Activated naive CD8-positive, alpha-beta T cell treated with anti-CD3 and anti-CD28 coated beads, Interleukin-2, amount 50 U/mL, for 24 hours (primary cell): ENCODE measurements around the gene TIMM44.

ENCODE experiments used
- ATAC-seq: fragments of 150-1000 bp; cut with Tn5 transposase; one replicate; pipeline ENCODE4 v1.10.0; 2021
- DNase-seq: peaks from one replicate; pipeline ENCODE4 v3.0.0; 2021
- H3K27ac Mint-ChIP-seq: one replicate; pipeline ENCODE4 v1.8.0; 2021; ENCODE audit warnings: mild to moderate bottlenecking, mixed read lengths
- H3K27me3 Mint-ChIP-seq: one replicate; pipeline ENCODE4 v1.8.0; 2021; ENCODE audit warnings: mixed read lengths
- H3K36me3 Mint-ChIP-seq: one replicate; pipeline ENCODE4 v1.8.0; 2021; ENCODE audit warnings: low read depth, mixed read lengths
- H3K4me1 Mint-ChIP-seq: one replicate; pipeline ENCODE4 v1.8.0; 2021; ENCODE audit warnings: mixed read lengths
- H3K4me3 Mint-ChIP-seq: one replicate; pipeline ENCODE4 v1.8.0; 2021; ENCODE audit warnings: mild to moderate bottlenecking, moderate library complexity, mixed read lengths
- H3K9me3 Mint-ChIP-seq: one replicate; pipeline ENCODE4 v1.8.0; 2021; ENCODE audit warnings: mixed read lengths

TIMM44 gene

DNA sequence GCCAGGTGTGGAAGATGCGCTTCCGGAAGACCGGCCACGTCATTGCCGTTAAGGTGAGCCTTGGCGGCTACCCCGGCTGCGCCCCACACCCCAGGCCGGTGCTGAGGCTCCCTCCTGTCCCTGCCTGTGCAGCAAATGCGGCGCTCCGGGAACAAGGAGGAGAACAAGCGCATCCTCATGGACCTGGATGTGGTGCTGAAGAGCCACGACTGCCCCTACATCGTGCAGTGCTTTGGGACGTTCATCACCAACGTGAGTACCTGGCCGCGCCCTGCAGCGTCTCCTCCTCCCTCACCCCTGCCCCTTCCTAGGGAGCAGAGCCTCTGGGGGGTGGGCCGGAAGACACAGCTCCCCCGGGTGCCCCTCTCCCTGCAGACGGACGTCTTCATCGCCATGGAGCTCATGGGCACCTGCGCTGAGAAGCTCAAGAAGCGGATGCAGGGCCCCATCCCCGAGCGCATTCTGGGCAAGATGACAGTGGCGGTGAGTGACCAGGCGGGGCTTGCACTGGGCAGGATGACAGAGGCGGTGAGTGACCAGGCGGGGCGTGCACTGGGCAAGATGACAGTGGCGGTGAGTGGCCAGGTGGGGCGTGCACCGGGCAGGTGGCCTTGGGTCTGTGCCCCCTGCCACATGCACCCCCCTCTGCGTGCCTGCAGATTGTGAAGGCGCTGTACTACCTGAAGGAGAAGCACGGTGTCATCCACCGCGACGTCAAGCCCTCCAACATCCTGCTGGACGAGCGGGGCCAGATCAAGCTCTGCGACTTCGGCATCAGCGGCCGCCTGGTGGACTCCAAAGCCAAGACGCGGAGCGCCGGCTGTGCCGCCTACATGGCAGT lies 32.9 kb downstream of the TIMM44 start:
- Mint-ChIP-seq H3K27ac (no peak overlapping the region), H3K9me3 (no peaks in the 10 kb centered on the region), H3K27me3 (peaks cover 10% of the 10 kb centered on the region), H3K4me1 (peaks cover 12% of the 10 kb centered on the region), H3K36me3 (peaks cover 13% of the 10 kb centered on the region), H3K4me3 (no peak overlapping the region)
- DNase-seq = no peak
- no peak for ATAC-seq

DNA sequence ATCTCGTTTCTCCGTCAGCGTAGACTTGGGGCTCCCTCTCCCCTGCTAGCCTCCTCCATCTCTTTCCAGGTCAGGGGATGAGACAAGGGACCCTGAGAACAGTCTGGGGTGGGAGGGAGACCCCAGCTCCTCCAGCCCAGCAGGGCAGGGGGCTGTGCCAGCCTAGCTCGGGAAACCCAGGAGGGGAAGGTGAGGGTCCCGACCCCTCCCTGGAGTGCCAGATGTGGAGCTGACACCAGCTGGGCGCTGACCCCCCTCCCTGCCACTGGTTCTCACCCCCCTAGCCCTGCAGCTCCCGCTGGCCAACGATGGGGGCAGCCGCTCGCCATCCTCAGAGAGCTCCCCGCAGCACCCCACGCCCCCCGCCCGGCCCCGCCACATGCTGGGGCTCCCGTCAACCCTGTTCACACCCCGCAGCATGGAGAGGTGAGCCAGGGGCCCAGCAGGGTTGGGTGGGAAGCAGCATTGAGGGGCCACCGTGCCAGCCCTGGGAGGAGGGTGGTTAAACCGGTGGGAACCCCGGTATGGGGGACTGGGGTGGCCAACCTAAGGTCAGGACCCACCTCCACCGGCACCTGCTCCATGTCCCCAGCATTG lies 33.9 kb downstream of the TIMM44 start:
- no peak for DNase-seq
- Mint-ChIP-seq H3K27ac (no peak overlapping the region), H3K9me3 (no peaks in the 10 kb centered on the region), H3K36me3 (peaks cover 19% of the 10 kb centered on the region), H3K27me3 (no peaks in the 10 kb centered on the region), H3K4me3 (no peak overlapping the region), H3K4me1 (peaks cover 16% of the 10 kb centered on the region)
- no peak for ATAC-seq

GRCh38 chr19:7908742-7909461 lies 34.6 kb downstream of the TIMM44 start:
- no peaks in the 10 kb centered on the region for H3K27me3 Mint-ChIP-seq
- no peak overlapping the region for H3K4me3 Mint-ChIP-seq
- H3K4me1 Mint-ChIP-seq = peaks cover 19% of the 10 kb centered on the region
- peaks cover 19% of the 10 kb centered on the region for H3K36me3 Mint-ChIP-seq
- ATAC-seq = no peak
- H3K27ac Mint-ChIP-seq = no peak overlapping the region
- no peaks in the 10 kb centered on the region for H3K9me3 Mint-ChIP-seq
- DNase-seq = no peak

DNA sequence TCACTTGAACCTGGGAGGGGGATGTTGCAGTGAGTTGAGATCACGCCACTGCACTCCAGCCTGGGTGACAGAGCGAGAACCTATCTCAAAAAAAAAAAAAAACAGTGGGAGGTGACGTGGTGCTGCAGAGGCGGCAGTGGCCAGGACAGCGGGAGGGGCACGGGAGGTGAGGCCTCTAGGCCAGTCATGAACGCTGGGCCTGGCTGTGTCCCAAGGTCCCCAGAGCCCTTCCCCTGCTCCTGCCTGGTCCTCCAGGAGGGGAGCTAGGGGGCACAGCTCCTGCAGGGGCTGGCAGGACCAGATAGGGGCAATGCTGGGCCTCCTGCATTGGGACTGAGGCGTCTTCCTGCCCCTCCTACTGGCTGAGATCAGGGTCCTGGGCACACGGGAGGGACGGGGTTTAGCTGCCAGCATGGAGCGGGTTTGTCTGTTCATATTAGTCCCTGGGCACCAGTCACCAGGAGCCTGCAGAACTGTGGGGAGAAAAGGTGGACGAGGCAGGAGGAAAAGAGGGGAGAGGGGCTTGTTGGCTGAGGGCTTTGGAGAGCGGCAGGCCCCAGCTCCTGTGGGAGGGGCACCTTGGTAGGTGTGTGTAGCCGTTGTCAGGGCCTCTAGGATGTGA lies 35.3 kb downstream of the TIMM44 start:
- Mint-ChIP-seq H3K36me3 (peaks cover 23% of the 10 kb centered on the region), H3K4me3 (no peak overlapping the region), H3K27ac (no peak overlapping the region), H3K27me3 (peaks cover 4% of the 10 kb centered on the region), H3K9me3 (no peaks in the 10 kb centered on the region), H3K4me1 (peaks cover 24% of the 10 kb centered on the region)
- ATAC-seq (no peak), DNase-seq (no peak)

- peaks cover 5% of the 10 kb centered on the region for H3K27me3 Mint-ChIP-seq
Measured at GRCh38 chr19:7907544-7907943, 35.9 kb downstream of the TIMM44 start.

DNA sequence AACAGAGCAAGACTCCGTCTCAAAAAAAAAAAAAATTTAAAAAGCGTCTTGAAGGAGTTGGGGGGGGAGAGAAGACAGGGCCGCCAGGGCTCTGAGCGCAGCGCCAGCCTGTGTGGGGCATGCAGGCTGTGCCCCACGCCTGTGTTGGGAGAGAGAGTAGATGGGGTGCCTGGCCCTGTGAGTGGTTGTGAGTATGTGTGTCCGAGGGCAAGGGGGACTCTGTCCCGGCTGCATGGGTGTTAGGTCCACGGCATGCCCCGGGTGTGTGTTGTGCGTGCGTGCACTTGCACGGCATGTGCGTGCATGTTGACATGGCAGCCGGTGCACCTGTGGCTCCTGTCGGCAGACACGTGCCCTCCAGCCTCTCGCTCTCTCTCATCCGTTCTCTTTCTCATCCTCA lies 36.3 kb downstream of the TIMM44 start:
- Mint-ChIP-seq H3K36me3 (peaks cover 21% of the 10 kb centered on the region), H3K9me3 (no peaks in the 10 kb centered on the region), H3K27ac (no peak overlapping the region), H3K4me3 (no peak overlapping the region), H3K4me1 (peaks cover 32% of the 10 kb centered on the region), H3K27me3 (peaks cover 5% of the 10 kb centered on the region)
- ATAC-seq = no peak
- no peak for DNase-seq

More at GRCh38 chr19:7907544-7907943, 35.9 kb downstream of the TIMM44 start:
- H3K4me3 Mint-ChIP-seq = no peak overlapping the region
- no peak for ATAC-seq
- H3K36me3 Mint-ChIP-seq = peaks cover 21% of the 10 kb centered on the region
- DNase-seq = no peak
- H3K4me1 Mint-ChIP-seq = peaks cover 30% of the 10 kb centered on the region
- no peaks in the 10 kb centered on the region for H3K9me3 Mint-ChIP-seq
- no peak overlapping the region for H3K27ac Mint-ChIP-seq

GRCh38 chr19:7905859-7906258 lies 37.6 kb downstream of the TIMM44 start:
- Mint-ChIP-seq H3K36me3 (peaks cover 18% of the 10 kb centered on the region), H3K27ac (peak overlapping the region; percentile 33), H3K4me1 (peaks cover 35% of the 10 kb centered on the region), H3K4me3 (peak overlapping the region; percentile 24), H3K27me3 (peaks cover 5% of the 10 kb centered on the region), H3K9me3 (no peaks in the 10 kb centered on the region)
- ATAC-seq (no peak), DNase-seq (no peak)

DNA sequence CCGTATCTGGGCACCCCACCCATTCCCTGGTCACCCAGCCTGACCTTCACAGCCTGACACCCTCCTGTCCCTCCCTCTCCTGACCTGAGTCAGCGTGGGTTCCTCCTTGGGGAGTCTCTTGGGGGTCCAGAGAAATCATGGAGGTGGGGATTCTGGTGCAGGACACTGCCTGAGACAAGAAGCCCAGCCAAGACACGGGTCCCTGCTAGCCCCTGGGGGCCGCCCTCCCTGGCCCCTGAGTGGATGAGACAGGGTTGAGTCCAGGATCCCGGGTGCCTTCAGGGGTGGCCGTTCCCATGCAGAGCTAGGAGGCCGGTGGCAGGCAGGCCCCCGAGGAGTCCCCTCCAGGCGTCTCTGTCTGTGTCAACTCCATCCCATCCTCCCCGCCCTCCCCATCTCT lies 38.2 kb downstream of the TIMM44 start:
- no peak for DNase-seq
- Mint-ChIP-seq H3K27me3 (peaks cover 5% of the 10 kb centered on the region), H3K4me1 (peaks cover 35% of the 10 kb centered on the region), H3K4me3 (peak overlapping the region; percentile 88), H3K36me3 (peaks cover 14% of the 10 kb centered on the region), H3K9me3 (no peaks in the 10 kb centered on the region), H3K27ac (peak overlapping the region; percentile 88)
- ATAC-seq = no peak

DNA sequence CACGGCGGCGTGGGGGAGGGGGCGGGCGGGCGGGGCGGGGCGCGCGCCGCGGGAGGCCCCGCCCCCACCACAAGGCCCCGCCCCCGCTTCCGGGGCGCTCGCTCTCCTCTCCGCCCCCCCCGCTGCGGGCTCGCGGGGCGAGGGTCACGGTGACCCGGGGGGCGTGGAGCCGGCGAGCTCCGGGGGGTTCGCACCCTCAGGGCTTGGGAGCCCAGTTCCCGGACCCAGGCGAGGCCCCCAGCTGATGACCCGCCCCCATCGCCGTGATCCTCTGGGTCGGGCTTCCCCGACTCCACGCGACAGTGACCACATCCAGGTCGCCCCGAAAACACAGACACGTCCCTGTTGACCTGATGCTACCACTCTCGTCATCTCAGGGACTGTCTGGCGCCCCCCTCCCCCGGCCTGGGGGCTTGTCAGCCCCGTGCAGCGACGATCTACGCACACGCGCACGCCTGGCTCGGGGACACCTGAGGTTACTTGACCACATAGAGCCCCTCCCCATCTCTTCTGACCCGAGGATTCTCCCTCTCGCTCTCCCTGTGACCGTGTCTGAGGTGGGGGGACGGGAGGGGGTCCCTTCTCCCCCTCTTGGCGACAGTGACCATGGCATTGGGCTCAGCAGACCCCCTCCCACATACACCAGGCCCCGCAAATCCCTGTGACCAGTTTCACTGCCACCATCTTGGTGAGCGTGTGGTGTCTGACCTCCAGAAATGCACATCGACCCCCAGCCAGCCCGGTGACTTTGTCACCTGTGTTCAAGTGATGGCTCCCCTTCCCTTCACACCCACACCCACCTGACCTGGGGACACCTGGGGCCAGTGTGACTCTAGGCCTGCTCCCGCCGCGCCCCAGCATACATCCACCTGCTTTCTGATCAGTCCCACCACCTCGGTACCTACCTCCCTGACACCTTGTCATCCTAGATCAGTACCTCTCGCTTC lies 39.1 kb downstream of the TIMM44 start:
- no peak for DNase-seq
- peak; percentile 25 for ATAC-seq
- Mint-ChIP-seq H3K4me3 (peak overlapping the region; percentile 88), H3K27me3 (peaks cover 5% of the 10 kb centered on the region), H3K27ac (peak overlapping the region; percentile 88), H3K9me3 (no peaks in the 10 kb centered on the region), H3K4me1 (peaks cover 35% of the 10 kb centered on the region), H3K36me3 (peaks cover 14% of the 10 kb centered on the region)

- ATAC-seq = peak; percentile 82
- H3K27ac Mint-ChIP-seq = peak within 1 kb of the TSS; percentile 98
- H3K4me3 Mint-ChIP-seq = peak within 1 kb of the TSS; percentile 88
- no peaks in the 10 kb centered on the region for H3K9me3 Mint-ChIP-seq
- H3K27me3 Mint-ChIP-seq = peaks cover 5% of the 10 kb centered on the region
- peaks cover 35% of the 10 kb centered on the region for H3K4me1 Mint-ChIP-seq
- H3K36me3 Mint-ChIP-seq = peaks cover 14% of the 10 kb centered on the region
- peak; percentile 100 for DNase-seq
Measured at GRCh38 chr19:7903244-7904073, 40.0 kb downstream of the TIMM44 start, which contains the start of gene MAP2K7. Gene MAP2K7 (plus strand): TSS chr19:7903877. CDS start chr19:7903945, 68 bp downstream.

GRCh38 chr19:7902796-7903243 lies 40.6 kb downstream of the TIMM44 start:
- Mint-ChIP-seq H3K36me3 (peaks cover 14% of the 10 kb centered on the region), H3K27me3 (peaks cover 5% of the 10 kb centered on the region), H3K9me3 (no peaks in the 10 kb centered on the region), H3K27ac (peak overlapping the region; percentile 98), H3K4me3 (peak overlapping the region; percentile 86), H3K4me1 (peaks cover 35% of the 10 kb centered on the region)
- no peak for ATAC-seq
- DNase-seq = no peak

GRCh38 chr19:7901337-7901736 lies 42.1 kb downstream of the TIMM44 start:
- DNase-seq (no peak), ATAC-seq (no peak)
- peaks cover 32% of the 10 kb centered on the region for H3K4me1 Mint-ChIP-seq
- no peaks in the 10 kb centered on the region for H3K9me3 Mint-ChIP-seq
- H3K36me3 Mint-ChIP-seq = peaks cover 14% of the 10 kb centered on the region
- peaks cover 5% of the 10 kb centered on the region for H3K27me3 Mint-ChIP-seq
- H3K4me3 Mint-ChIP-seq = no peak overlapping the region
- H3K27ac Mint-ChIP-seq = no peak overlapping the region

- no peak for ATAC-seq
- Mint-ChIP-seq H3K36me3 (peaks cover 14% of the 10 kb centered on the region), H3K27ac (no peak overlapping the region), H3K9me3 (no peaks in the 10 kb centered on the region), H3K4me3 (no peak overlapping the region), H3K4me1 (peaks cover 29% of the 10 kb centered on the region), H3K27me3 (peaks cover 5% of the 10 kb centered on the region)
- DNase-seq = no peak
Measured at GRCh38 chr19:7900931-7901330, 42.5 kb downstream of the TIMM44 start.
